Mesenchymal stem cell (in vitro differentiated cells and primary cell): ENCODE data around the gene KIRREL3.

Experiments
- DNase-seq: peaks from one replicate; pipeline ENCODE4 v3.0.0-alpha.2; 2013
- H2AFZ ChIP-seq: one replicate; pipeline ENCODE4 v1.6.1; 2013; ENCODE audit warnings: low read depth, mild to moderate bottlenecking, control low read depth, inconsistent platforms, low read length, moderate library complexity
- H2AK5ac ChIP-seq: 2 replicates; pipeline ENCODE4 v1.6.1; 2013; ENCODE audit warnings: low read length, moderate library complexity, mild to moderate bottlenecking, inconsistent platforms; ENCODE audit not compliant: severe bottlenecking
- H2BK120ac ChIP-seq: one replicate; pipeline ENCODE4 v1.6.1; 2013; ENCODE audit warnings: low read depth, mild to moderate bottlenecking, inconsistent platforms, low read length, moderate library complexity
- H2BK12ac ChIP-seq, 2 experiments: one replicate each; pipeline ENCODE4 v1.6.1; 2013; ENCODE audit warnings: inconsistent platforms in 2 of 2, low read length in 2 of 2, mild to moderate bottlenecking in 2 of 2, moderate library complexity in 2 of 2, control low read depth in 1 of 2
- H2BK15ac ChIP-seq: one replicate; pipeline ENCODE4 v1.6.1; 2013; ENCODE audit warnings: mild to moderate bottlenecking, low read depth, inconsistent platforms; ENCODE audit not compliant: poor library complexity, severe bottlenecking
- H2BK5ac ChIP-seq: 2 replicates; pipeline ENCODE4 v1.6.1; 2013; ENCODE audit warnings: low read depth, mild to moderate bottlenecking, low read length, control low read depth, inconsistent platforms; ENCODE audit not compliant: poor library complexity, severe bottlenecking
- H3K14ac ChIP-seq, 2 experiments: one replicate each; pipeline ENCODE4 v1.6.1; 2013; ENCODE audit warnings: inconsistent platforms in 2 of 2, low read length in 2 of 2, control low read depth in 1 of 2, mild to moderate bottlenecking in 1 of 2, moderate library complexity in 1 of 2
- H3K18ac ChIP-seq, 2 experiments: one replicate each; pipeline ENCODE4 v1.6.1; 2013; ENCODE audit warnings: inconsistent platforms in 2 of 2, low read length in 2 of 2, control low read depth in 1 of 2, low read depth in 1 of 2, mild to moderate bottlenecking in 1 of 2
- H3K23ac ChIP-seq, 2 experiments: one replicate each; pipeline ENCODE4 v1.6.1; 2013; ENCODE audit warnings: inconsistent platforms in 2 of 2, low read length in 2 of 2, mild to moderate bottlenecking in 2 of 2, moderate library complexity in 2 of 2, control low read depth in 1 of 2
- H3K27ac ChIP-seq: 2 replicates; pipeline ENCODE4 v1.5.1; 2013; ENCODE audit warnings: mild to moderate bottlenecking, moderate library complexity, low read length, control low read depth, inconsistent platforms; ENCODE audit not compliant: poor library complexity, severe bottlenecking
- H3K27me3 ChIP-seq, 2 experiments: 2 replicates each; pipeline versions ENCODE4 v1.6.1 to v1.7.0; 2013; ENCODE audit warnings: low read length in 2 of 2, mild to moderate bottlenecking in 2 of 2, moderate library complexity in 2 of 2, control low read depth in 1 of 2, inconsistent platforms in 1 of 2; ENCODE audit not compliant: control insufficient read depth in 1 of 2, insufficient read depth in 1 of 2
- H3K36me3 ChIP-seq, 2 experiments: 2 replicates each; pipeline versions ENCODE4 v1.6.1 to v1.7.0; 2013; ENCODE audit warnings: low read length in 2 of 2, control low read depth in 1 of 2, inconsistent platforms in 1 of 2, low read depth in 1 of 2, mild to moderate bottlenecking in 1 of 2; ENCODE audit not compliant: insufficient read depth in 2 of 2, control insufficient read depth in 1 of 2
- H3K4ac ChIP-seq, 2 experiments: one replicate each; pipeline ENCODE4 v1.6.1; 2013; ENCODE audit warnings: inconsistent platforms in 2 of 2, low read length in 2 of 2, mild to moderate bottlenecking in 2 of 2, moderate library complexity in 2 of 2, control low read depth in 1 of 2, low read depth in 1 of 2
- H3K4me1 ChIP-seq: 2 replicates; pipeline ENCODE4 v1.6.1; 2013; ENCODE audit warnings: low read depth, low read length, control low read depth; ENCODE audit not compliant: control insufficient read depth, insufficient read depth
- H3K4me2 ChIP-seq: 2 replicates; pipeline ENCODE4 v1.6.1; 2013; ENCODE audit warnings: low read length, mild to moderate bottlenecking, inconsistent platforms; ENCODE audit not compliant: poor library complexity, severe bottlenecking
- H3K4me3 ChIP-seq, 2 experiments: 2 replicates each; pipeline versions ENCODE4 v1.5.1 to v1.7.0; 2013; ENCODE audit warnings: low read length in 2 of 2, mild to moderate bottlenecking in 2 of 2, control low read depth in 1 of 2, low read depth in 1 of 2; ENCODE audit not compliant: insufficient read depth in 1 of 2
- H3K79me1 ChIP-seq: replicated peaks from 2 replicates; pipeline ENCODE4 v1.6.1; 2013; ENCODE audit warnings: mild to moderate bottlenecking, control low read depth, low read length, inconsistent platforms; ENCODE audit not compliant: poor library complexity, severe bottlenecking
- H3K9ac ChIP-seq: 2 replicates; pipeline ENCODE4 v1.7.0; 2013; ENCODE audit warnings: mild to moderate bottlenecking, low read length, moderate library complexity
- H3K9me3 ChIP-seq: 2 replicates; pipeline ENCODE4 v1.7.0; 2013; ENCODE audit warnings: mild to moderate bottlenecking, low read length; ENCODE audit not compliant: control insufficient read depth
- H4K8ac ChIP-seq: one replicate; pipeline ENCODE4 v1.6.1; 2013; ENCODE audit warnings: inconsistent platforms, mild to moderate bottlenecking, low read length, moderate library complexity
- H4K91ac ChIP-seq: one replicate; pipeline ENCODE4 v1.6.1; 2013; ENCODE audit warnings: mild to moderate bottlenecking, low read length, inconsistent platforms
- WGBS: methylation state at CpG from one replicate; pipeline ENCODE4 v1.1.7; 2013; ENCODE audit warnings: mixed read lengths; 5-methylcytosine and 5-hydroxymethylcytosine counted together

KIRREL3 gene

DNA sequence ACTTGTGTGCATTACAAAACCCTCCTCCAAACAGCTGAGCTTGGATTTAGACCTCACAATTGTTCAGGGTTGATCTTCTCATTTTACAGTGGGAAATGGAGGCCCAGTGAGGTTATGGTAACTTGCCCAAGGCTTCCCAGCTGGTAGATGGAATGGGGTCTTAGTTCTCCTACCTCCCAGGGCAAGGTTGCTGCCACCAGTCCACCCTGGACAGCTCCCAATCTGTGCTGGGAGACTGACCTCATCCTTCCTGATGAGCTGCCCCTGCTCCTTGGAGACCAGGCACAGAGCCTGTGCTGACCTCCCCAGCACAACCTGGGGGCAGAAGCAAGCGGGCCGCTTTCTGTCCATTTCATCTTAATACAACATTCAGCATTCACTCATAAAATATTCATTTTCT lies 454.4 kb downstream of the KIRREL3 start:
- Histone ChIP-seq H3K9ac (no peak overlapping the region), H3K9me3 (no peaks in the 10 kb centered on the region)
- 100% methylated on average over 2 of the region's 2 CpGs for WGBS

DNA sequence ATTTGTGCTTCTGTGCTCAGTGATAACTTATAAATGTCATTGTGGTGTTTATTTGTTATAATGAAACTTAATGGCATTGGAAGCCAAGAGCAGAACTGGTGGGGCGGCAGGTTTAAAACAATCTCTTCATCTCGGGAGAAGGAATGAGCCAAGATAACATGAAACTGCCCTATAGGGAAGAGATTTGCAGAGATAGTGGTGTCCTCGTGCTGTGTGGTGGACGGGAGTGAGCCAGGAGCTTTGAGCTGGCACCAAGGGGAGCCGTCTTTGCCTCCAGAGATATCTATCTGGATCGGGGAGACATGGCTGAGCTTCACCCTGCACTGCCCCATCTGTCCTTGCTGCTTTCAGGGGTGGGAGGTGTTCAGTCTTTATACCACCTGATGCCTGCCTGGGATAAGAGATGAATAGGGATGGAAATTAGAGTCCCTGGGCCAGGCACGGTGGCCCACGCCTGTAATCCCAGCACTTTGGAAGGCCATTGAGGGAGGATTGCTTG lies 455.5 kb downstream of the KIRREL3 start:
- Histone ChIP-seq H3K4me3 (no peak overlapping the region), H3K79me1 (peaks cover 3% of the 10 kb centered on the region), H2AK5ac (no peak overlapping the region), H3K9ac (no peak overlapping the region), H3K4ac (no peak overlapping the region), H2BK12ac (no peak overlapping the region), H3K36me3 (peaks cover 0 to 13% of the 10 kb centered on the region in 2 experiments), H4K91ac (no peak overlapping the region), H3K9me3 (no peaks in the 10 kb centered on the region), H3K27me3 (peaks cover 20 to 51% of the 10 kb centered on the region in 2 experiments), H2BK5ac (no peak overlapping the region), H2BK15ac (no peak overlapping the region), H3K4me1 (peaks cover 10% of the 10 kb centered on the region), H2BK120ac (no peak overlapping the region), H3K14ac (no peak overlapping the region), H3K27ac (no peak overlapping the region), H4K8ac (no peak overlapping the region), H3K18ac (no peak overlapping the region), H3K4me2 (no peak overlapping the region), H3K23ac (no peak overlapping the region), H2AFZ (no peak overlapping the region)
- no peak for DNase-seq
- WGBS = 81% methylated on average over 6 of the region's 8 CpGs

More for the DNA sequence above, 454.4 kb downstream of the KIRREL3 start:
- Histone ChIP-seq H2AK5ac (no peak overlapping the region), H3K27ac (no peak overlapping the region), H2BK15ac (no peak overlapping the region), H3K36me3 (peaks cover 0 to 13% of the 10 kb centered on the region in 2 experiments), H3K4me1 (peaks cover 10% of the 10 kb centered on the region), H2BK12ac (no peak overlapping the region), H4K91ac (no peak overlapping the region), H3K23ac (no peak overlapping the region), H3K18ac (no peak overlapping the region), H3K4me3 (no peak overlapping the region), H2BK120ac (no peak overlapping the region), H3K4ac (no peak overlapping the region), H3K14ac (no peak overlapping the region), H3K79me1 (peaks cover 3% of the 10 kb centered on the region), H2AFZ (no peak overlapping the region), H2BK5ac (no peak overlapping the region), H3K27me3 (peaks cover 20 to 43% of the 10 kb centered on the region in 2 experiments), H3K4me2 (no peak overlapping the region), H4K8ac (no peak overlapping the region)
- no peak for DNase-seq

DNA sequence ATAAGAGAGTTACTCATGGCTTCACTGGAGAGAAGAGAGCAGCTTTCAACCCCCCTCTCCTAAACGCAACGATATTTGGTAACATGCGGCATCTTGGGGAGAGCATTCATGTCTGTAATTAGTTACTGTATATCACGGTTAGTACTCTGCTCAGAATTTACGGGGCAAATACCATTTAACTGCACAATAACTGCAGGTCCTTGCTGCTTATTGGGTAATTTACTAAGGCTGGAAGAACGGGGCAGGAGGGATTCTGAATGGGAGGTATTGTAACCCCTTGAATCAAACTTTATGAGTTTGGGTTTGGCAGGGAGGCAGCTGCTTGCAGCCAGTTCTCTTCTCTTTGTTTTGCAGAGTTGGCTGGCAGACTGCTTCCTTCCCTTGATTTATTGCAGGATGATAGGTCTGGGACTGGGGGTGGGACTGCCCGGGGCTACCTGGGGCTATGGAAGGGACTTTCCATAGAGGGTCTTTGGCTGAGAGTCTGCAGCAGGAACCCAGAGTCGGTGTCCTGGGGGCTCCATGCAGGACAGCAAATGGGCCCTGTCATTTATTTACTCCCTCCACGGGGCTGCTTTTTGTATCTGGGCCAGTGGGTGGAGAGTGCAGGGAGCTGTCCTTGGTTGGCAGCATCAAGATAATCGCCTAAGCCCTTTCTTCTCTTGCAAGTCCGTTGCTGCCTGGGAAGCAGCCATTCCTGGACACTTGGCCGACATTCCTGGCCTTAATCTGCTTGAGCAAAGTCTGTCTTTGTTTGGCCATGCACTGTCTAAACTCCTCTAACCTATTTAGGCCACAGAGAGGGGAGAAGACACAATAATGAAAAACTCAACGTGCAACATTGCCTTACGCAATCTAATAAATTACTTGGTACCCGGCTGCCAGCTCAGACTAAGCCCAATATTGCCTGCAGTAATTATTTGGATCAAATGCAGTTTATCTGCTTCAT lies 456.2 kb downstream of the KIRREL3 start:
- Histone ChIP-seq H2BK120ac (no peak overlapping the region), H2BK12ac (no peak overlapping the region), H3K27me3 (peaks cover 20 to 56% of the 10 kb centered on the region in 2 experiments), H3K14ac (no peak overlapping the region), H2BK5ac (no peak overlapping the region), H3K9me3 (peaks cover under 1% of the 10 kb centered on the region), H3K18ac (no peak overlapping the region), H3K4ac (no peak overlapping the region), H3K4me3 (no peak overlapping the region), H4K91ac (no peak overlapping the region), H3K27ac (no peak overlapping the region), H3K9ac (no peak overlapping the region), H2AK5ac (no peak overlapping the region), H3K4me1 (peaks cover 10% of the 10 kb centered on the region), H3K23ac (no peak overlapping the region), H3K36me3 (peaks cover 0 to 9% of the 10 kb centered on the region in 2 experiments), H2BK15ac (no peak overlapping the region), H3K4me2 (no peak overlapping the region), H3K79me1 (peaks cover 3% of the 10 kb centered on the region), H2AFZ (no peak overlapping the region), H4K8ac (no peak overlapping the region)
- DNase-seq = no peak
- 52% methylated on average over 15 of the region's 15 CpGs for WGBS

DNA sequence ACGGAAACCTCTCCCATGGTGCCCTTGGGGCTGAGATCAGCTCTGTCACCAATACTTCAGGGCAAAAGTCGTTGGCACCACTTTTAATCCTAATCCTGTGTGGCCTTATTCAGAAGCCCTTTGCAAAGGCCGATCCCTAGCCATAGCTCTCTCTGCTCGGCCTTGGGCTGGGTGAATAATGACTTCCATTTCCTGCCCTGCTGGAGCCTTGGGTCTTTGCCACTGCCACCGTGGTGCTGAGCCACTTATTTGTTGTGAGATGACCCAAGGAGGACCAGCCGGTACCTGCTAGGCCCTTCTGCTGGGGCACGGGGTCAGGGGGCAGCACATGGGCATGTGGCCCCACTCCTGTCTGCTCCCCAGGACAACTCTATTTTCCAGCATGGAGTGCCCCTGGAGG lies 456.9 kb downstream of the KIRREL3 start:
- H3K9ac ChIP-seq = no peak overlapping the region
- H3K14ac ChIP-seq = no peak overlapping the region
- H3K4ac ChIP-seq = no peak overlapping the region
- H3K9me3 ChIP-seq = peaks cover 3% of the 10 kb centered on the region
- H2BK120ac ChIP-seq = no peak overlapping the region
- H4K91ac ChIP-seq = no peak overlapping the region
- no peak overlapping the region for H3K23ac ChIP-seq
- no peak overlapping the region for H2AFZ ChIP-seq
- no peak for DNase-seq
- H4K8ac ChIP-seq = no peak overlapping the region
- H3K4me3 ChIP-seq = no peak overlapping the region
- H3K18ac ChIP-seq = no peak overlapping the region
- peaks cover 20 to 58% of the 10 kb centered on the region in 2 experiments for H3K27me3 ChIP-seq
- no peak overlapping the region for H2BK12ac ChIP-seq
- no peak overlapping the region for H2BK5ac ChIP-seq
- H3K4me2 ChIP-seq = no peak overlapping the region
- 54% methylated on average over 7 of the region's 7 CpGs for WGBS
- peaks cover 10% of the 10 kb centered on the region for H3K4me1 ChIP-seq
- H3K36me3 ChIP-seq = peaks cover 0 to 9% of the 10 kb centered on the region in 2 experiments
- no peak overlapping the region for H2AK5ac ChIP-seq
- H3K79me1 ChIP-seq = peaks cover 3% of the 10 kb centered on the region
- no peak overlapping the region for H2BK15ac ChIP-seq
- no peak overlapping the region for H3K27ac ChIP-seq
